Astrocyte (in vitro differentiated cells and primary cell): ENCODE results near the gene CENATAC. TPM values are rescaled to one million over a fixed set of nuclear protein-coding genes. Genes with fewer than 3 reads are reported as not detected.
A peak's percentile ranks its signal among the peaks of the same experiment; 100 is the strongest.

Source experiments
- DNase-seq: peaks from one replicate; pipeline ENCODE4 v3.0.0-alpha.2; 2010; ENCODE audit warnings: low read depth
- FAIRE-seq: peaks from 2 replicates; lab custom pipeline; 2011; peaks lifted over from hg19 to GRCh38; lab: Jason Lieb, UNC
- H2AFZ ChIP-seq: 2 replicates; pipeline ENCODE4 v1.6.0; 2012; ENCODE audit warnings: low read depth, low read length, inconsistent platforms
- H3K27ac ChIP-seq: 2 replicates; pipeline ENCODE4 v1.5.1; 2011; ENCODE audit warnings: low read depth, low read length, inconsistent platforms
- H3K27me3 ChIP-seq: 2 replicates; pipeline ENCODE4 v1.6.0; 2011; ENCODE audit warnings: low read length, inconsistent platforms; ENCODE audit not compliant: insufficient read depth
- H3K36me3 ChIP-seq: 2 replicates; pipeline ENCODE4 v1.5.1; 2011; ENCODE audit warnings: low read length, inconsistent platforms; ENCODE audit not compliant: insufficient read depth
- H3K4me1 ChIP-seq: 2 replicates; pipeline ENCODE4 v1.5.1; 2011; ENCODE audit warnings: low read length, inconsistent platforms; ENCODE audit not compliant: insufficient read depth
- H3K4me2 ChIP-seq: 2 replicates; pipeline ENCODE4 v1.6.0; 2012; ENCODE audit warnings: low read length, inconsistent platforms
- H3K4me3 ChIP-seq: 2 replicates; pipeline ENCODE4 v1.5.1; 2011; ENCODE audit warnings: low read depth, mild to moderate bottlenecking, low read length, inconsistent platforms; ENCODE audit not compliant: insufficient read depth
- H3K79me2 ChIP-seq: 2 replicates; pipeline ENCODE4 v1.6.0; 2012; ENCODE audit warnings: mild to moderate bottlenecking, low read length, inconsistent platforms; ENCODE audit not compliant: insufficient read depth
- H3K9ac ChIP-seq: 2 replicates; pipeline ENCODE4 v1.6.0; 2012; ENCODE audit warnings: mild to moderate bottlenecking, low read length, inconsistent platforms
- H3K9me3 ChIP-seq: 2 replicates; pipeline ENCODE4 v1.5.1; 2012; ENCODE audit warnings: low read depth, mild to moderate bottlenecking, low read length, inconsistent platforms; ENCODE audit not compliant: insufficient read depth
- H4K20me1 ChIP-seq: 2 replicates; pipeline ENCODE4 v1.6.0; 2012; ENCODE audit warnings: low read length, inconsistent platforms; ENCODE audit not compliant: insufficient read depth
- H3K27ac Mint-ChIP-seq: one replicate; pipeline ENCODE4 v1.8.0; 2021; ENCODE audit warnings: mild to moderate bottlenecking, mixed read lengths; ENCODE audit not compliant: unreplicated experiment
- H3K27me3 Mint-ChIP-seq: one replicate; pipeline ENCODE4 v1.8.0; 2021; ENCODE audit warnings: low read depth, mixed read lengths; ENCODE audit not compliant: unreplicated experiment
- H3K36me3 Mint-ChIP-seq: one replicate; pipeline ENCODE4 v1.8.0; 2021; ENCODE audit warnings: low read depth, mixed read lengths; ENCODE audit not compliant: unreplicated experiment
- H3K4me1 Mint-ChIP-seq: one replicate; pipeline ENCODE4 v1.8.0; 2021; ENCODE audit warnings: low read depth, mixed read lengths; ENCODE audit not compliant: unreplicated experiment
- H3K4me3 Mint-ChIP-seq: one replicate; pipeline ENCODE4 v1.8.0; 2021; ENCODE audit warnings: mild to moderate bottlenecking, moderate library complexity, mixed read lengths; ENCODE audit not compliant: unreplicated experiment
- H3K9me3 Mint-ChIP-seq: one replicate; pipeline ENCODE4 v1.8.0; 2021; ENCODE audit warnings: mild to moderate bottlenecking, mixed read lengths; ENCODE audit not compliant: unreplicated experiment
- EZH2 ChIP-seq: IDR thresholded peaks from 2 replicates; pipeline ENCODE4 v1.6.1; 2012; ENCODE audit warnings: mild to moderate bottlenecking, low read length, inconsistent platforms; ENCODE audit not compliant: insufficient read depth
- total RNA-seq: library from RNA; stranded (reverse); gene quantifications from 2 replicates; pipeline ENCODE4 v1.2.1, GENCODE V29; 2021
- TF ChIP-seq, protein P1 (sequence below): IDR thresholded peaks from 2 replicates; pipeline ENCODE4 v1.5.1; 2011; ENCODE audit warnings: low read depth, mild to moderate bottlenecking, inconsistent platforms, low read length, moderate library complexity; ENCODE audit not compliant: insufficient read depth

The CENATAC gene
- total RNA-seq, 1 donor from 2014 or later = 25.4 TPM

DNA sequence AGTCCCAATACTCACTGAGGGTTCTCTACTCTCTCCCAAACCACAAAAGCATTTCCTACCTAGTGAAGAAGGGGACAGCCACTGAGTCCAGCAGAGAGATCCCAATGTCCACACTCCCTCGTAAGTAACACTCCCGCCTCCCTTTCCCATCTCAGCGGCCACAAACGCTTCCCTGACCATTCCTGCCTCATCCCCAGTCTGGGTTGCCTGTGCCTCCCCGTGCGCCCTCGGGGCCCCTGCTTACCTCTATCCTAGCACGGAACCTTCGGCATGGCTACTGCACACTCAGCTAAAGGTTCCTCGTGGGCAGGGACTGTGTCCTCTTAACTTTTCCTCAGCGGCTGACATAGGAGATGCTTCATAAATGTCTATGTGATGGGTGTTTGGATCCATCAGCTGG, 40.4 kb upstream of the CENATAC start:
- Histone ChIP-seq H3K4me1 (no peaks in the 10 kb centered on the region), H3K79me2 (no peaks in the 10 kb centered on the region), H3K27ac (no peak overlapping the region), H2AFZ (no peak overlapping the region), H3K4me2 (no peak overlapping the region), H3K27me3 (peaks cover 24% of the 10 kb centered on the region), H3K9ac (no peak overlapping the region), H3K9me3 (no peaks in the 10 kb centered on the region), H3K36me3 (no peaks in the 10 kb centered on the region), H3K4me3 (no peak overlapping the region), H4K20me1 (no peaks in the 10 kb centered on the region)
- Mint-ChIP-seq H3K36me3 (no peaks in the 10 kb centered on the region), H3K9me3 (no peaks in the 10 kb centered on the region), H3K27me3 (peaks cover 70% of the 10 kb centered on the region), H3K4me1 (no peaks in the 10 kb centered on the region), H3K27ac (peak overlapping the region; percentile 12), H3K4me3 (no peak overlapping the region)
- TF ChIP-seq EZH2 = no peak
- TF ChIP-seq, protein P1, sequence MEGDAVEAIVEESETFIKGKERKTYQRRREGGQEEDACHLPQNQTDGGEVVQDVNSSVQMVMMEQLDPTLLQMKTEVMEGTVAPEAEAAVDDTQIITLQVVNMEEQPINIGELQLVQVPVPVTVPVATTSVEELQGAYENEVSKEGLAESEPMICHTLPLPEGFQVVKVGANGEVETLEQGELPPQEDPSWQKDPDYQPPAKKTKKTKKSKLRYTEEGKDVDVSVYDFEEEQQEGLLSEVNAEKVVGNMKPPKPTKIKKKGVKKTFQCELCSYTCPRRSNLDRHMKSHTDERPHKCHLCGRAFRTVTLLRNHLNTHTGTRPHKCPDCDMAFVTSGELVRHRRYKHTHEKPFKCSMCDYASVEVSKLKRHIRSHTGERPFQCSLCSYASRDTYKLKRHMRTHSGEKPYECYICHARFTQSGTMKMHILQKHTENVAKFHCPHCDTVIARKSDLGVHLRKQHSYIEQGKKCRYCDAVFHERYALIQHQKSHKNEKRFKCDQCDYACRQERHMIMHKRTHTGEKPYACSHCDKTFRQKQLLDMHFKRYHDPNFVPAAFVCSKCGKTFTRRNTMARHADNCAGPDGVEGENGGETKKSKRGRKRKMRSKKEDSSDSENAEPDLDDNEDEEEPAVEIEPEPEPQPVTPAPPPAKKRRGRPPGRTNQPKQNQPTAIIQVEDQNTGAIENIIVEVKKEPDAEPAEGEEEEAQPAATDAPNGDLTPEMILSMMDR = no peak
- FAIRE-seq (no peak), DNase-seq (no peak)

- Histone ChIP-seq H3K27ac (no peak overlapping the region), H3K36me3 (no peaks in the 10 kb centered on the region), H3K4me1 (no peaks in the 10 kb centered on the region), H3K4me3 (no peak overlapping the region), H3K4me2 (no peak overlapping the region), H3K79me2 (no peaks in the 10 kb centered on the region), H3K27me3 (peaks cover 21% of the 10 kb centered on the region), H2AFZ (no peak overlapping the region), H3K9ac (no peak overlapping the region), H3K9me3 (no peaks in the 10 kb centered on the region), H4K20me1 (no peaks in the 10 kb centered on the region)
- Mint-ChIP-seq H3K4me3 (no peak overlapping the region), H3K27me3 (peaks cover 66% of the 10 kb centered on the region), H3K4me1 (no peaks in the 10 kb centered on the region), H3K27ac (no peak overlapping the region), H3K36me3 (no peaks in the 10 kb centered on the region), H3K9me3 (no peaks in the 10 kb centered on the region)
- DNase-seq (no peak), FAIRE-seq (no peak)
- TF ChIP-seq EZH2 = no peak
- TF ChIP-seq, protein P1 = no peak
Observed at GRCh38 chr11:118957968-118958367, 40.0 kb upstream of the CENATAC start.

DNA sequence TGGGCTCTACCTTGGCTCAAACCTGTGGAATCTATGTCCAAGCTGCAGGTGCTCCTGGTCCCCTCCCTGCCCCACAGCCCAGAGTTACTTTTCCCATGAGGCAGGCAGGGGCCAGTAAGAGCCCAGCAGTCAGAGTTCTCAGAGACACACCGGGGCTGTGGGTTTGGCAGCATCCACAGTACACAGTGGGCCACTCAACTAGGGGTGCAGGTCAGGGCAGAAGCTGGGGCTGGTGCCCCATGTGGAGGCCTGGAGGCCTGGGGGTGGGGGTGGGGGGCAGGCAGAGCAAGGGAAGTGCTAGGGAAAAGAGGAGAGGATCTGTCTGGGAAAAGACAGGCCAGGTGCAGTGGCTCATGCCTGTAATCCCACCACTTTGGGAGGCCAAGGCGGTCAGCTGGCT, 39.4 kb upstream of the CENATAC start:
- DNase-seq (no peak), FAIRE-seq (no peak)
- Histone ChIP-seq H3K9me3 (no peaks in the 10 kb centered on the region), H3K9ac (no peak overlapping the region), H2AFZ (no peak overlapping the region), H3K27ac (no peak overlapping the region), H3K79me2 (no peaks in the 10 kb centered on the region), H4K20me1 (no peaks in the 10 kb centered on the region), H3K4me3 (no peak overlapping the region), H3K4me1 (no peaks in the 10 kb centered on the region), H3K4me2 (no peak overlapping the region), H3K27me3 (peaks cover 18% of the 10 kb centered on the region), H3K36me3 (no peaks in the 10 kb centered on the region)
- Mint-ChIP-seq H3K27ac (no peak overlapping the region), H3K9me3 (no peaks in the 10 kb centered on the region), H3K27me3 (peaks cover 62% of the 10 kb centered on the region), H3K4me1 (no peaks in the 10 kb centered on the region), H3K36me3 (no peaks in the 10 kb centered on the region), H3K4me3 (no peak overlapping the region)
- TF ChIP-seq, protein P1 = no peak
- TF ChIP-seq EZH2 = no peak
